GM23248 (cell line): Measurements from ENCODE around the gene PEX19. TPM values are rescaled to one million over a fixed set of nuclear protein-coding genes. Genes with fewer than 3 reads are reported as not detected.

Source experiments
- DNase-seq: peaks from one replicate; pipeline ENCODE4 v3.0.0-alpha.2; 2015
- H2AFZ ChIP-seq: fragments of 200-600 bp; sonication (generic); 2 replicates; pipeline ENCODE4 v1.6.1; 2016; ENCODE audit warnings: antibody characterized with exemption
- H3F3A ChIP-seq: fragments of 200-600 bp; sonication (generic); 2 replicates; pipeline ENCODE4 v1.6.1; 2016; ENCODE audit warnings: mild to moderate bottlenecking, antibody characterized with exemption, mixed run types; ENCODE audit not compliant: insufficient read depth
- H3K27ac ChIP-seq: fragments of 200-600 bp; sonication (generic); 2 replicates; pipeline ENCODE4 v1.5.1; 2016; ENCODE audit warnings: mild to moderate bottlenecking
- H3K27me3 ChIP-seq: fragments of 200-600 bp; sonication (generic); replicated peaks from 2 replicates; pipeline ENCODE4 v1.6.1; 2016; ENCODE audit warnings: mild to moderate bottlenecking; ENCODE audit not compliant: insufficient read depth
- H3K36me3 ChIP-seq: fragments of 200-600 bp; sonication (generic); 2 replicates; pipeline ENCODE4 v1.6.1; 2016; ENCODE audit warnings: low read depth, mild to moderate bottlenecking
- H3K4me1 ChIP-seq: fragments of 200-600 bp; sonication (generic); 2 replicates; pipeline ENCODE4 v1.6.1; 2016; ENCODE audit warnings: mild to moderate bottlenecking; ENCODE audit not compliant: insufficient read depth
- H3K4me2 ChIP-seq: fragments of 200-600 bp; sonication (generic); one replicate; pipeline ENCODE4 v1.6.1; 2016; ENCODE audit warnings: mild to moderate bottlenecking; ENCODE audit not compliant: unreplicated experiment
- H3K4me3 ChIP-seq: fragments of 200-600 bp; sonication (generic); 2 replicates; pipeline ENCODE4 v1.5.1; 2016; ENCODE audit warnings: mild to moderate bottlenecking
- H3K79me2 ChIP-seq: fragments of 200-600 bp; sonication (generic); 2 replicates; pipeline ENCODE4 v1.6.1; 2016; ENCODE audit warnings: mild to moderate bottlenecking; ENCODE audit not compliant: insufficient read depth
- H3K9ac ChIP-seq: fragments of 200-600 bp; sonication (generic); 2 replicates; pipeline ENCODE4 v1.6.1; 2016; ENCODE audit warnings: mild to moderate bottlenecking
- H3K9me2 ChIP-seq: fragments of 200-600 bp; sonication (generic); 2 replicates; pipeline ENCODE4 v1.6.1; 2016; ENCODE audit warnings: mixed run types, mild to moderate bottlenecking, moderate library complexity; ENCODE audit not compliant: insufficient read depth
- H3K9me3 ChIP-seq: fragments of 200-600 bp; sonication (generic); one replicate; pipeline ENCODE4 v1.6.1; 2017; ENCODE audit warnings: low read depth
- H4K20me1 ChIP-seq: fragments of 200-600 bp; sonication (generic); 2 replicates; pipeline ENCODE4 v1.6.0; 2016; ENCODE audit not compliant: insufficient read depth
- EZH2 ChIP-seq: fragments of 200-600 bp; sonication (generic); IDR thresholded peaks from 2 replicates; pipeline ENCODE4 v1.6.1; 2018; ENCODE audit warnings: antibody characterized with exemption, mild to moderate bottlenecking; ENCODE audit not compliant: insufficient read depth, poor library complexity, severe bottlenecking
- EZH2phosphoT487 ChIP-seq: fragments of 200-600 bp; sonication (generic); IDR thresholded peaks from 2 replicates; pipeline ENCODE4 v1.6.1; 2018; ENCODE audit warnings: antibody characterized with exemption, moderate library complexity, mild to moderate bottlenecking, low read depth; ENCODE audit not compliant: insufficient read depth
- WGBS, 2 experiments: methylation state at CpG; one replicate each; pipeline ENCODE4 v1.1.6; 2015 to 2017; ENCODE audit warnings: low lambda C conversion rate in 2 of 2, low coverage in 1 of 2; ENCODE audit errors: missing lambda C conversion rate in 2 of 2; 5-methylcytosine and 5-hydroxymethylcytosine counted together
- in situ Hi-C: fragments of 300-500 bp; cut with MboI; formaldehyde crosslinking; loops from 2 replicates; pipeline ENCODE4 v1.15.0; 2020
- polyA plus RNA-seq: library from polyadenylated mRNA; unstranded; fragments of >200 nt; fragmentation: Nextera tagmentation; extraction: Ambion mirVana; gene quantifications from 2 replicates; pipeline ENCODE4 v1.2.1, GENCODE V29; 2016
- total RNA-seq: library from RNA; depleted of rRNA; stranded (reverse); fragments of >200 nt; shearing (Covaris generic); gene quantifications from 2 replicates; pipeline ENCODE4 v1.2.3, GENCODE V29; 2014

Gene PEX19
- total and polyA plus RNA-seq, 2 experiments from 2014 or later = 38.9 to 52.4 TPM

GRCh38 chr1:160257411-160258015 is 27.4 kb downstream of the PEX19 start:
- in situ Hi-C loops = no loop called here

GRCh38 chr1:160256396-160257046 is 28.4 kb downstream of the PEX19 start:
- H3K79me2 ChIP-seq = peaks cover 88% of the 10 kb centered on the region
- peak; percentile 95 for DNase-seq
- no peak overlapping the region for H3K9ac ChIP-seq
- in situ Hi-C loops = no loop called here
- TF ChIP-seq EZH2phosphoT487 = no peak
- TF ChIP-seq EZH2 = no peak
- H3K36me3 ChIP-seq = 0 out of 2 replicates have a peak, but pooled peaks cover 2% of the 10 kb centered on the region
- H4K20me1 ChIP-seq = peaks cover 21% of the 10 kb centered on the region
- no peaks in the 10 kb centered on the region for H3K9me2 ChIP-seq
- H3K9me3 ChIP-seq = no peaks in the 10 kb centered on the region
- no peak overlapping the region for H2AFZ ChIP-seq
- peaks cover 38% of the 10 kb centered on the region for H3F3A ChIP-seq
- no peak overlapping the region for H3K4me3 ChIP-seq
- WGBS, 2 experiments = 31 to 33% methylated on average over 3 of the region's 3 CpGs
- peak overlapping the region; percentile 31 for H3K27ac ChIP-seq
- no peaks in the 10 kb centered on the region for H3K27me3 ChIP-seq
- H3K4me1 ChIP-seq = peaks cover 33% of the 10 kb centered on the region
- H3K4me2 ChIP-seq = peak overlapping the region; percentile 50

More at GRCh38 chr1:160257411-160258015, 27.4 kb downstream of the PEX19 start:
- no peak for DNase-seq
- Histone ChIP-seq H3K27me3 (no peaks in the 10 kb centered on the region), H3K4me2 (peak overlapping the region; percentile 50), H3K36me3 (no peaks in the 10 kb centered on the region), H3K79me2 (peaks cover 86% of the 10 kb centered on the region), H4K20me1 (peaks cover 21% of the 10 kb centered on the region), H3K4me1 (peaks cover 33% of the 10 kb centered on the region), H3K9me3 (no peaks in the 10 kb centered on the region), H3F3A (peaks cover 37% of the 10 kb centered on the region), H3K27ac (no peak overlapping the region), H3K9me2 (no peaks in the 10 kb centered on the region), H3K4me3 (no peak overlapping the region), H2AFZ (no peak overlapping the region), H3K9ac (no peak overlapping the region)
- WGBS, 2 experiments = 97 to 98% methylated on average over 6 of the region's 6 CpGs
- TF ChIP-seq EZH2 (no peak), EZH2phosphoT487 (no peak)

GRCh38 chr1:160255781-160256300 is 29.1 kb downstream of the PEX19 start:
- in situ Hi-C loops = no loop called here
- TF ChIP-seq EZH2phosphoT487 (no peak), EZH2 (no peak)
- Histone ChIP-seq H3K4me1 (peaks cover 27% of the 10 kb centered on the region), H3K27ac (no peak overlapping the region), H3K79me2 (peaks cover 88% of the 10 kb centered on the region), H3K4me2 (peak overlapping the region; percentile 50), H3K36me3 (0 out of 2 replicates have a peak, but pooled peaks cover 4% of the 10 kb centered on the region), H3K9ac (no peak overlapping the region), H3K9me3 (no peaks in the 10 kb centered on the region), H3K9me2 (no peaks in the 10 kb centered on the region), H3F3A (peaks cover 31% of the 10 kb centered on the region), H3K27me3 (no peaks in the 10 kb centered on the region), H3K4me3 (no peak overlapping the region), H4K20me1 (peaks cover 21% of the 10 kb centered on the region), H2AFZ (no peak overlapping the region)
- 84 to 86% methylated on average over 4 of the region's 4 CpGs for WGBS, 2 experiments
- no peak for DNase-seq

GRCh38 chr1:160251687-160252526 is 33.0 kb downstream of the PEX19 start:
- Histone ChIP-seq H3K4me1 (peaks cover 9% of the 10 kb centered on the region), H3K4me2 (no peak overlapping the region), H3K9me2 (no peaks in the 10 kb centered on the region), H4K20me1 (peaks cover 8% of the 10 kb centered on the region; the same call in 1 of the 2 replicates), H3F3A (peaks cover 17% of the 10 kb centered on the region), H3K4me3 (no peak overlapping the region), H3K9me3 (no peaks in the 10 kb centered on the region), H3K36me3 (peaks cover 4% of the 10 kb centered on the region; the same call in 1 of the 2 replicates), H2AFZ (no peak overlapping the region), H3K9ac (no peak overlapping the region), H3K27me3 (no peaks in the 10 kb centered on the region), H3K27ac (0 out of 2 replicates have a peak overlapping the region, but pooled peaks have one; percentile 22), H3K79me2 (peaks cover 88% of the 10 kb centered on the region)
- TF ChIP-seq EZH2 (no peak), EZH2phosphoT487 (no peak)
- in situ Hi-C loops = no loop called here
- 68 to 74% methylated on average over 5 of the region's 5 CpGs for WGBS, 2 experiments
- peak; percentile 89 for DNase-seq
